ENCODE data around the gene DCANP1. TPM values are rescaled to one million over a fixed set of nuclear protein-coding genes. Genes with fewer than 3 reads are reported as not detected.
A peak's percentile ranks its signal among the peaks of the same experiment; 100 is the strongest.
"Not testable (repeated sequence)": the region's sequence is repeated elsewhere in the genome, so short reads cannot be mapped to it uniquely, and the experiment has no call there.

The DCANP1 gene
- not detected in 2 replicates for total RNA-seq (2014; rRNA removed; shearing (Covaris generic))

- no peak for DNase-seq (ENCODE audit: low spot score)
These were observed at the start of gene DCANP1 for GRCh38 chr5:135447298-135447929. DCANP1 (minus strand) TSS chr5:135447348; CDS start chr5:135447108, 240 bp downstream.

GRCh38 chr5:135495531-135495930, 48.4 kb upstream of the DCANP1 start:
- not testable (repeated sequence) for DNase-seq (ENCODE audit: low spot score)

- DNase-seq (ENCODE audit: low spot score): no peak
These were observed 47.0 kb upstream of the DCANP1 start for GRCh38 chr5:135494196-135494595.

- peak; percentile 87 for DNase-seq (ENCODE audit: low spot score)
These were observed 46.4 kb upstream of the DCANP1 start for GRCh38 chr5:135493406-135494180.

- DNase-seq (ENCODE audit: low spot score): no peak
These were observed 45.1 kb upstream of the DCANP1 start for GRCh38 chr5:135492319-135492626.

- no peak for DNase-seq (ENCODE audit: low spot score)
These were observed 44.6 kb upstream of the DCANP1 start for GRCh38 chr5:135491552-135492318.

- no peak for DNase-seq (ENCODE audit: low spot score)
These were observed 43.9 kb upstream of the DCANP1 start for GRCh38 chr5:135491038-135491551.

- DNase-seq (ENCODE audit: low spot score): no peak
These were observed 43.3 kb upstream of the DCANP1 start for GRCh38 chr5:135490245-135491037.

GRCh38 chr5:135489466-135490244, 42.5 kb upstream of the DCANP1 start:
- no peak for DNase-seq (ENCODE audit: low spot score)

GRCh38 chr5:135488727-135489465, 41.7 kb upstream of the DCANP1 start:
- peak; percentile 82 for DNase-seq (ENCODE audit: low spot score)

GRCh38 chr5:135487839-135488514, 40.8 kb upstream of the DCANP1 start:
- no peak for DNase-seq (ENCODE audit: low spot score)

GRCh38 chr5:135487037-135487395, 39.9 kb upstream of the DCANP1 start:
- no peak for DNase-seq (ENCODE audit: low spot score)

- DNase-seq (ENCODE audit: low spot score): no peak
These were observed 39.2 kb upstream of the DCANP1 start for GRCh38 chr5:135486131-135487036.

- no peak for DNase-seq (ENCODE audit: low spot score)
These were observed 37.5 kb upstream of the DCANP1 start for GRCh38 chr5:135484674-135485086.

GRCh38 chr5:135483254-135483653, 36.1 kb upstream of the DCANP1 start:
- DNase-seq (ENCODE audit: low spot score): no peak

- no peak for DNase-seq (ENCODE audit: low spot score)
These were observed 35.3 kb upstream of the DCANP1 start for GRCh38 chr5:135482381-135482933.

- no peak for DNase-seq (ENCODE audit: low spot score)
These were observed 34.8 kb upstream of the DCANP1 start for GRCh38 chr5:135481909-135482311.

- DNase-seq (ENCODE audit: low spot score): no peak
These were observed 34.2 kb upstream of the DCANP1 start for GRCh38 chr5:135481387-135481786.

Measured in H4 (cell line).